Neutrophil (primary cell): ENCODE measurements around the gene LRRC75A.

Experiments used
- H3K27ac ChIP-seq: fragments of 200-600 bp; sonication (generic); 2 replicates; pipeline ENCODE4 v1.5.1; 2016; ENCODE audit warnings: mild to moderate bottlenecking, moderate library complexity
- H3K27me3 ChIP-seq: fragments of 200-600 bp; sonication (generic); 2 replicates; pipeline ENCODE4 v1.6.0; 2016; ENCODE audit warnings: mild to moderate bottlenecking
- H3K36me3 ChIP-seq: fragments of 200-600 bp; sonication (generic); 2 replicates; pipeline ENCODE4 v1.5.1; 2017
- H3K4me1 ChIP-seq, 2 experiments: fragments of 200-600 bp in 1 of 2; sonication (generic) in 1 of 2; 1 replicate in 1 of 2; 2 replicates in 1 of 2; pipeline versions ENCODE4 v1.5.1 to v1.6.1; 2013 to 2016; ENCODE audit warnings: low read depth in 1 of 2, low read length in 1 of 2, mild to moderate bottlenecking in 1 of 2, moderate library complexity in 1 of 2; ENCODE audit not compliant: control insufficient read depth in 1 of 2, insufficient read depth in 1 of 2
- H3K4me3 ChIP-seq, 2 experiments: fragments of 200-600 bp in 1 of 2; sonication (generic) in 1 of 2; 1 replicate in 1 of 2; 2 replicates in 1 of 2; pipeline ENCODE4 v1.5.1; 2013 to 2016; ENCODE audit warnings: low read depth in 1 of 2, low read length in 1 of 2, mild to moderate bottlenecking in 1 of 2, moderate library complexity in 1 of 2
- H3K9me3 ChIP-seq: fragments of 200-600 bp; sonication (generic); 2 replicates; pipeline ENCODE4 v1.5.1; 2016
- CTCF ChIP-seq: fragments of 200-600 bp; sonication (generic); IDR thresholded peaks from 2 replicates; pipeline ENCODE4 v1.5.1; 2016; ENCODE audit warnings: antibody characterized with exemption

LRRC75A gene

GRCh38 chr17:16439811-16440351, 52.1 kb downstream of the LRRC75A start:
- Histone ChIP-seq H3K27me3 (no peaks in the 10 kb centered on the region), H3K9me3 (no peaks in the 10 kb centered on the region), H3K4me1 (peaks cover 61 to 64% of the 10 kb centered on the region in 2 experiments), H3K4me3 (peak overlapping the region; percentile 75 to 91), H3K36me3 (peaks cover 42% of the 10 kb centered on the region), H3K27ac (peak overlapping the region; percentile 88)
- TF ChIP-seq CTCF: no peak

- peak overlapping the region; percentile 75 to 91 for H3K4me3 ChIP-seq
- no peaks in the 10 kb centered on the region for H3K27me3 ChIP-seq
- no peaks in the 10 kb centered on the region for H3K9me3 ChIP-seq
- no peak for TF ChIP-seq CTCF
- peaks cover 61 to 62% of the 10 kb centered on the region in 2 experiments for H3K4me1 ChIP-seq
- peaks cover 47% of the 10 kb centered on the region for H3K36me3 ChIP-seq
- H3K27ac ChIP-seq: peak overlapping the region; percentile 88
Observed at GRCh38 chr17:16439303-16439791, 52.6 kb downstream of the LRRC75A start.

- peak overlapping the region; percentile 88 for H3K27ac ChIP-seq
- no peak for TF ChIP-seq CTCF
- no peaks in the 10 kb centered on the region for H3K27me3 ChIP-seq
- H3K9me3 ChIP-seq: no peaks in the 10 kb centered on the region
- peaks cover 45% of the 10 kb centered on the region for H3K36me3 ChIP-seq
- peaks cover 56% of the 10 kb centered on the region in 2 experiments for H3K4me1 ChIP-seq
- peak overlapping the region; percentile 75 to 91 for H3K4me3 ChIP-seq
Observed at GRCh38 chr17:16438557-16439302, 53.3 kb downstream of the LRRC75A start.

- Histone ChIP-seq H3K27me3 (no peaks in the 10 kb centered on the region), H3K36me3 (peaks cover 45% of the 10 kb centered on the region), H3K9me3 (no peaks in the 10 kb centered on the region), H3K27ac (peak overlapping the region; percentile 88), H3K4me3 (peak overlapping the region; percentile 75 to 91), H3K4me1 (peaks cover 50 to 51% of the 10 kb centered on the region in 2 experiments)
- TF ChIP-seq CTCF: no peak
Observed at GRCh38 chr17:16438173-16438556, 53.8 kb downstream of the LRRC75A start.

GRCh38 chr17:16437083-16437482, 54.9 kb downstream of the LRRC75A start:
- Histone ChIP-seq H3K4me1 (peaks cover 39 to 40% of the 10 kb centered on the region in 2 experiments), H3K27me3 (no peaks in the 10 kb centered on the region), H3K27ac (no peak overlapping the region), H3K9me3 (no peaks in the 10 kb centered on the region), H3K4me3 (no peak overlapping the region), H3K36me3 (peaks cover 49% of the 10 kb centered on the region)
- TF ChIP-seq CTCF: no peak
